GM23338 (cell line): ENCODE data around the gene PITHD1. TPM values are rescaled to one million over a fixed set of nuclear protein-coding genes. Genes with fewer than 3 reads are reported as not detected.
"Not testable (repeated sequence)": the region's sequence is repeated elsewhere in the genome, so short reads cannot be mapped to it uniquely, and the experiment has no call there.

Experiments used
- ATAC-seq: fragments of 200-7000 bp; cut with Tn5 transposase; 3 replicates; pipeline ENCODE4 v1.9.1; 2020
- DNase-seq: peaks from one replicate; pipeline ENCODE4 v3.0.0-alpha.2; 2015; ENCODE audit warnings: low spot score
- H2AFZ ChIP-seq: fragments of 200-600 bp; sonication (generic); 2 replicates; pipeline ENCODE4 v1.8.0; 2016; ENCODE audit warnings: antibody characterized with exemption, mild to moderate bottlenecking, moderate library complexity
- H3F3A ChIP-seq: fragments of 200-600 bp; sonication (generic); replicated peaks from 2 replicates; pipeline ENCODE4 v1.8.0; 2017; ENCODE audit warnings: antibody characterized with exemption, mixed run types, low read depth
- H3K27ac ChIP-seq: fragments of 200-600 bp; sonication (generic); 2 replicates; pipeline ENCODE4 v1.6.1; 2016; ENCODE audit warnings: low read depth
- H3K27me3 ChIP-seq: fragments of 200-600 bp; sonication (generic); 2 replicates; pipeline ENCODE4 v1.8.0; 2016; ENCODE audit warnings: mild to moderate bottlenecking, mixed run types, moderate library complexity; ENCODE audit not compliant: insufficient read depth
- H3K36me3 ChIP-seq: fragments of 200-600 bp; sonication (generic); 2 replicates; pipeline ENCODE4 v1.8.0; 2016; ENCODE audit warnings: mild to moderate bottlenecking; ENCODE audit not compliant: insufficient read depth
- H3K4me1 ChIP-seq: fragments of 200-600 bp; sonication (generic); 2 replicates; pipeline ENCODE4 v1.8.0; 2016; ENCODE audit warnings: mild to moderate bottlenecking, moderate library complexity; ENCODE audit not compliant: insufficient read depth
- H3K4me2 ChIP-seq: fragments of 200-600 bp; sonication (generic); 2 replicates; pipeline ENCODE4 v1.7.1; 2017; ENCODE audit warnings: mixed run types
- H3K4me3 ChIP-seq: fragments of 200-600 bp; sonication (generic); 2 replicates; pipeline ENCODE4 v1.6.1; 2016; ENCODE audit warnings: mixed run types
- H3K79me2 ChIP-seq: fragments of 200-600 bp; sonication (generic); replicated peaks from 2 replicates; pipeline ENCODE4 v1.8.0; 2017; ENCODE audit warnings: mild to moderate bottlenecking; ENCODE audit not compliant: insufficient read depth
- H3K9me2 ChIP-seq: fragments of 200-600 bp; sonication (generic); 2 replicates; pipeline ENCODE4 v1.8.0; 2017; ENCODE audit not compliant: insufficient read depth
- H4K20me1 ChIP-seq: fragments of 200-600 bp; sonication (generic); replicated peaks from 2 replicates; pipeline ENCODE4 v1.8.0; 2017; ENCODE audit warnings: mild to moderate bottlenecking; ENCODE audit not compliant: insufficient read depth
- H3K27ac Mint-ChIP-seq: 2 replicates; pipeline ENCODE4 v1.8.0; 2020; ENCODE audit warnings: inconsistent platforms, mild to moderate bottlenecking, moderate library complexity, mixed read lengths
- H3K27me3 Mint-ChIP-seq: 3 replicates; pipeline ENCODE4 v1.8.0; 2022; ENCODE audit warnings: low read depth, mild to moderate bottlenecking, moderate library complexity, mixed read lengths, inconsistent platforms; ENCODE audit not compliant: insufficient read depth, poor library complexity
- H3K36me3 Mint-ChIP-seq: 3 replicates; pipeline ENCODE4 v1.8.0; 2021; ENCODE audit warnings: low read depth, mild to moderate bottlenecking, inconsistent platforms, moderate library complexity, mixed read lengths
- H3K4me1 Mint-ChIP-seq: 3 replicates; pipeline ENCODE4 v1.8.0; 2020; ENCODE audit warnings: mild to moderate bottlenecking, inconsistent platforms, mixed read lengths
- H3K4me3 Mint-ChIP-seq: 3 replicates; pipeline ENCODE4 v1.8.0; 2021; ENCODE audit warnings: moderate library complexity, mild to moderate bottlenecking, inconsistent platforms, mixed read lengths
- H3K9me3 Mint-ChIP-seq: 3 replicates; pipeline ENCODE4 v1.8.0; 2020; ENCODE audit warnings: moderate library complexity, mild to moderate bottlenecking, inconsistent platforms, mixed read lengths
- ETS1 ChIP-seq: IDR thresholded peaks from 2 replicates; pipeline ENCODE4 v1.6.1; 2016; ENCODE audit warnings: antibody characterized with exemption
- EZH2phosphoT487 ChIP-seq: fragments of 200-600 bp; sonication (generic); IDR thresholded peaks from one replicate; pipeline ENCODE4 v1.8.1; 2018; ENCODE audit warnings: antibody characterized with exemption; ENCODE audit not compliant: unreplicated experiment
- JUNB ChIP-seq: IDR thresholded peaks from one replicate; pipeline ENCODE4 v1.6.1; 2016; ENCODE audit warnings: antibody characterized with exemption; ENCODE audit not compliant: unreplicated experiment
- REST ChIP-seq: IDR thresholded peaks from one replicate; pipeline ENCODE4 v1.6.1; 2018; ENCODE audit warnings: antibody characterized with exemption; ENCODE audit not compliant: unreplicated experiment
- ZNF114 ChIP-seq: fragments of 250-450 bp; sonication (Bioruptor Pico); IDR thresholded peaks from 2 replicates; pipeline ENCODE4 v1.5.0; 2020; ENCODE audit warnings: mild to moderate bottlenecking, moderate library complexity
- ZNF462 ChIP-seq: fragments of 250-450 bp; sonication (Bioruptor Pico); IDR thresholded peaks from 2 replicates; pipeline ENCODE4 v1.5.0; 2020; ENCODE audit warnings: mild to moderate bottlenecking, moderate library complexity
- polyA plus RNA-seq: library from polyadenylated mRNA; unstranded; fragments of >200 nt; fragmentation: Nextera tagmentation; extraction: Ambion mirVana; gene quantifications from 2 replicates; pipeline ENCODE4 v1.2.1, GENCODE V29; 2016
- total RNA-seq: library from RNA; depleted of rRNA; stranded (reverse); fragments of >200 nt; shearing (Covaris generic); gene quantifications from 2 replicates; pipeline ENCODE4 v1.2.3, GENCODE V29; 2014

PITHD1 gene
- total and polyA plus RNA-seq, 2 experiments from 2014 or later, result 52.9 to 99.0 TPM

GRCh38 chr1:23793861-23794731 is 15.9 kb downstream of the PITHD1 start (continued):
- TF ChIP-seq ZNF462 (CRISPR knock-in tag), result no peak
- TF ChIP-seq ETS1, result no peak
- TF ChIP-seq REST, result no peak
- TF ChIP-seq ZNF114 (CRISPR knock-in tag), result no peak
- TF ChIP-seq JUNB, result no peak
- no peak for TF ChIP-seq EZH2phosphoT487

GRCh38 chr1:23794732-23795182 is 16.5 kb downstream of the PITHD1 start:
- ATAC-seq, H3K36me3 ChIP-seq, H3K27ac Mint-ChIP-seq, H3K27me3 ChIP-seq, H3K9me2 ChIP-seq, H2AFZ ChIP-seq, H3K27ac ChIP-seq, H3K9me3 Mint-ChIP-seq, H3K4me3 Mint-ChIP-seq, DNase-seq, H3K4me2 ChIP-seq, H3K4me3 ChIP-seq, H4K20me1 ChIP-seq: not testable (repeated sequence)
- Histone ChIP-seq H3F3A (peaks cover 11% of the 10 kb centered on the region; the same call in 1 of the 2 replicates), H3K4me1 (peaks cover 19% of the 10 kb centered on the region), H3K79me2 (peaks cover 14% of the 10 kb centered on the region)
- Mint-ChIP-seq H3K27me3 (peaks cover 17% of the 10 kb centered on the region), H3K36me3 (peaks cover 40% of the 10 kb centered on the region), H3K4me1 (peaks cover 25% of the 10 kb centered on the region)
